HEK293 (cell line): ENCODE measurements around the gene POLR2L.

Experiments used
- CTCF ChIA-PET: fragments of 350-600 bp; formaldehyde crosslinking; extraction: SDS; loops from one replicate; lab custom pipeline; 2021; ENCODE audit warnings: antibody characterized with exemption; lab: Yijun Ruan, JAX
- POLR2A ChIA-PET: fragments of 300-600 bp; formaldehyde crosslinking; extraction: SDS; loops from one replicate; lab custom pipeline; 2020; ENCODE audit warnings: antibody characterized with exemption, inconsistent platforms; lab: Yijun Ruan, JAX
- H3K27ac ChIP-seq: fragments of 200-500 bp; sonication (Bioruptor generic); 2 replicates; pipeline ENCODE4 v1.5.1; 2014; ENCODE audit warnings: low read depth, low read length, control low read depth, inconsistent platforms; ENCODE audit errors: extremely low read depth
- H3K36me3 ChIP-seq, 2 experiments: fragments of 200-500 bp in 1 of 2; sonication (Bioruptor generic) in 1 of 2; 1 replicate in 1 of 2; 2 replicates in 1 of 2; pipeline ENCODE4 v1.5.1; 2014 to 2017; ENCODE audit warnings: inconsistent platforms in 2 of 2, low read length in 2 of 2; ENCODE audit not compliant: control insufficient read depth in 2 of 2, insufficient read depth in 1 of 2
- H3K4me1 ChIP-seq: fragments of 200-500 bp; sonication (Bioruptor generic); 2 replicates; pipeline ENCODE4 v1.5.1; 2014; ENCODE audit warnings: mild to moderate bottlenecking, low read length, inconsistent platforms; ENCODE audit not compliant: control insufficient read depth, insufficient read depth
- H3K4me3 ChIP-seq: 2 replicates; pipeline ENCODE4 v1.5.1; 2011; ENCODE audit warnings: low read depth, mild to moderate bottlenecking, control low read depth, low read length, moderate library complexity
- H3K9me3 ChIP-seq: fragments of 200-500 bp; sonication (Bioruptor generic); 2 replicates; pipeline ENCODE4 v1.5.1; 2014; ENCODE audit warnings: low read depth, low read length, inconsistent platforms; ENCODE audit not compliant: control insufficient read depth, insufficient read depth
- BCL11B ChIP-seq: fragments of 450-650 bp; formaldehyde crosslinking; IDR thresholded peaks from 2 replicates; pipeline ENCODE4 v1.5.1; 2016; ENCODE audit warnings: low read depth, missing biosample characterization, missing genetic modification characterization
- GLIS1 ChIP-seq: fragments of 450-650 bp; formaldehyde crosslinking; IDR thresholded peaks from 2 replicates; pipeline ENCODE4 v1.5.1; 2016; ENCODE audit warnings: missing biosample characterization, missing genetic modification characterization
- GLIS2 ChIP-seq: fragments of 450-650 bp; formaldehyde crosslinking; IDR thresholded peaks from 2 replicates; pipeline ENCODE4 v1.5.1; 2016; ENCODE audit warnings: missing biosample characterization, missing genetic modification characterization
- HIC1 ChIP-seq: fragments of 450-650 bp; formaldehyde crosslinking; IDR thresholded peaks from 2 replicates; pipeline ENCODE4 v1.5.1; 2016; ENCODE audit warnings: missing biosample characterization, missing genetic modification characterization
- KLF1 ChIP-seq: fragments of 450-650 bp; formaldehyde crosslinking; IDR thresholded peaks from 2 replicates; pipeline ENCODE4 v1.5.1; 2016; ENCODE audit warnings: missing biosample characterization, missing genetic modification characterization
- KLF10 ChIP-seq: fragments of 450-650 bp; IDR thresholded peaks from 2 replicates; pipeline ENCODE4 v1.5.1; 2018; ENCODE audit warnings: missing biosample characterization, mild to moderate bottlenecking, missing genetic modification characterization
- PATZ1 ChIP-seq: fragments of 450-650 bp; formaldehyde crosslinking; IDR thresholded peaks from 2 replicates; pipeline ENCODE4 v1.5.1; 2016; ENCODE audit warnings: missing biosample characterization, missing genetic modification characterization
- PRDM10 ChIP-seq: fragments of 450-650 bp; formaldehyde crosslinking; IDR thresholded peaks from 2 replicates; pipeline ENCODE4 v1.5.1; 2016; ENCODE audit warnings: missing biosample characterization, missing genetic modification characterization
- SP3 ChIP-seq: fragments of 450-650 bp; formaldehyde crosslinking; IDR thresholded peaks from 2 replicates; pipeline ENCODE4 v1.5.1; 2016; ENCODE audit warnings: missing biosample characterization, missing genetic modification characterization
- ZBTB20 ChIP-seq: fragments of 450-650 bp; formaldehyde crosslinking; IDR thresholded peaks from 2 replicates; pipeline ENCODE4 v1.5.1; 2016; ENCODE audit warnings: missing biosample characterization, missing genetic modification characterization
- ZBTB48 ChIP-seq: fragments of 450-650 bp; formaldehyde crosslinking; IDR thresholded peaks from 2 replicates; pipeline ENCODE4 v1.5.1; 2016; ENCODE audit warnings: missing biosample characterization, missing genetic modification characterization
- ZFHX2 ChIP-seq: fragments of 450-650 bp; formaldehyde crosslinking; conservative IDR thresholded peaks from 2 replicates; pipeline ENCODE4 v1.5.1; 2016; ENCODE audit warnings: missing biosample characterization, missing genetic modification characterization
- ZIC2 ChIP-seq: fragments of 450-650 bp; formaldehyde crosslinking; IDR thresholded peaks from 2 replicates; pipeline ENCODE4 v1.5.1; 2016; ENCODE audit warnings: missing biosample characterization, missing genetic modification characterization
- ZNF140 ChIP-seq: fragments of 450-650 bp; formaldehyde crosslinking; IDR thresholded peaks from 2 replicates; pipeline ENCODE4 v1.5.1; 2016; ENCODE audit warnings: missing biosample characterization, missing genetic modification characterization
- ZNF214 ChIP-seq: fragments of 450-650 bp; formaldehyde crosslinking; IDR thresholded peaks from 2 replicates; pipeline ENCODE4 v1.5.1; 2017; ENCODE audit warnings: missing biosample characterization, mild to moderate bottlenecking, missing genetic modification characterization, borderline replicate concordance
- ZNF221 ChIP-seq: fragments of 450-650 bp; formaldehyde crosslinking; IDR thresholded peaks from 2 replicates; pipeline ENCODE4 v1.5.1; 2017; ENCODE audit warnings: missing biosample characterization, missing genetic modification characterization, borderline replicate concordance
- ZNF24 ChIP-seq: fragments of 450-650 bp; formaldehyde crosslinking; IDR thresholded peaks from 2 replicates; pipeline ENCODE4 v1.5.1; 2016; ENCODE audit warnings: missing biosample characterization, missing genetic modification characterization
- ZNF248 ChIP-seq: fragments of 450-650 bp; formaldehyde crosslinking; IDR thresholded peaks from 2 replicates; pipeline ENCODE4 v1.5.1; 2017; ENCODE audit warnings: missing biosample characterization, missing genetic modification characterization
- ZNF335 ChIP-seq: fragments of 450-650 bp; formaldehyde crosslinking; conservative IDR thresholded peaks from 2 replicates; pipeline ENCODE4 v1.5.1; 2016; ENCODE audit warnings: missing biosample characterization, missing genetic modification characterization
- ZNF341 ChIP-seq: fragments of 450-650 bp; formaldehyde crosslinking; IDR thresholded peaks from 2 replicates; pipeline ENCODE4; 2016; ENCODE audit warnings: low read depth, missing biosample characterization, missing genetic modification characterization
- ZNF423 ChIP-seq: fragments of 450-650 bp; formaldehyde crosslinking; IDR thresholded peaks from 2 replicates; pipeline ENCODE4 v1.5.1; 2016; ENCODE audit warnings: missing biosample characterization, missing genetic modification characterization
- ZNF510 ChIP-seq: fragments of 450-650 bp; formaldehyde crosslinking; IDR thresholded peaks from 2 replicates; pipeline ENCODE4 v1.5.1; 2018; ENCODE audit warnings: mild to moderate bottlenecking, missing genetic modification characterization, missing biosample characterization; ENCODE audit not compliant: insufficient replicate concordance
- ZNF548 ChIP-seq: fragments of 450-650 bp; formaldehyde crosslinking; IDR thresholded peaks from 2 replicates; pipeline ENCODE4 v1.5.1; 2016; ENCODE audit warnings: missing biosample characterization, missing genetic modification characterization
- ZNF600 ChIP-seq: fragments of 450-650 bp; formaldehyde crosslinking; IDR thresholded peaks from 2 replicates; pipeline ENCODE4 v1.5.1; 2016; ENCODE audit warnings: missing biosample characterization, missing genetic modification characterization

POLR2L gene

DNA sequence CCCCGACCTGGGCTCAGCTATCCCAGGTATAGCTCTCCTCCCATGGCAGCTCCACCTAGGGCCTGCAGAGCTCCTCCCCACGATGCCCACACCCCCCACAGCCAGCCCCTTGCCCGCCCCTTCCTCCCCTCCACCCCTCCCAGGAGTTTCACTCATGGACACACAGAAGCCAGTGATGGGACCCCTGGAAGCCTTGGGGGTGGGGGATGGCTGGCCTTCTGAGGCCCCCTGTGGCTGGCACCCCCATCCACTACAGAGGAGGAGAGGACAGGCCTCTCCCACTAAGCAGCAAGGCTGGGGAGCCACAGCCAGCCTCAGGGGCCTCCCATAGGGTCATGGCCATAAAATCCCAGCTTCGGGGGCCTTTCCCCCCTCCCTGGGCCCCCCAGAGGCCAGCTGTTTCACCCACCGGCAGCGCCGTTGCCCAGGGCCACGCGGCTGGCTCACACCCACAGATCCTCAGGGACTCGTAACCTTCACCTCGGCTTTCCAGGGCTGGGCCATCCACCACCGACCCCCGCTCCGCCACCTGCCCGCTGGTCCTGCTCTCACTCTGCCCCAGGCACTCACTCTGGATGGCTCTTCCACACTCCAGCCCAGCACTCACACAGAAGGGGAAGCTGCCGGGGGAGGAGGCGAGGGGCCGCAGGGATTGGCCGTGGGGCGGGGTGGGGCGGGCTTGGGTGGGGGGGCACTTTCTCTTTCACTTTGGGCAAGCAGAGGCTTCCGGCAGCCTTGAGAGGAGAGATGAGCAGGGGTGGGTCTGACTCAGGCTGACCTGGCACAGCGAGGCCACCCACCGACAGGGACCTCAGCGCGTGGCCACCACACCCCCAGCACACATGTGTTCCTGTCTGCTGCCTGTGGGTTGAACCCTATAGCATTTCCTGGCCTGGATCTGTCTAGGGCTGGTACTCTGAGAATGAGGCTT, 46.4 kb downstream of the POLR2L start (continued):
- TF ChIP-seq ZNF510 = no peak
- TF ChIP-seq ZBTB20 (tag by site-specific recombination) = peak; percentile 46; the same call in 1 of the 2 replicates
- TF ChIP-seq ZIC2 = peak; percentile 78
- peak; percentile 82 for TF ChIP-seq ZNF335 (tag by site-specific recombination)
- TF ChIP-seq KLF10 = peak; percentile 17; the same call in 1 of the 2 replicates
- no peak for TF ChIP-seq ZNF221 (tag by site-specific recombination)
- peak; percentile 84 for TF ChIP-seq ZNF600 (tag by site-specific recombination)
- TF ChIP-seq ZNF548 (tag by site-specific recombination) = no peak
- peak; percentile 98 for TF ChIP-seq GLIS1
- TF ChIP-seq PRDM10 (tag by site-specific recombination) = peak; percentile 77; the same call in 1 of the 2 replicates
- TF ChIP-seq SP3 (tag by site-specific recombination) = no peak
- 0 out of 2 replicates have a peak, but pooled peaks have one; percentile 32 for TF ChIP-seq ZNF423 (tag by site-specific recombination)
- peak; percentile 47 for TF ChIP-seq ZFHX2
- TF ChIP-seq ZNF140 (tag by site-specific recombination) = no peak
- TF ChIP-seq GLIS2 (tag by site-specific recombination) = peak; percentile 60
- TF ChIP-seq PATZ1 = peak; percentile 91; the same call in 1 of the 2 replicates
- no peak for TF ChIP-seq ZNF214 (tag by site-specific recombination)
- TF ChIP-seq ZNF341 = peak; percentile 93

- CTCF ChIA-PET = interaction anchor here (0.7 kb wide), 1 partner anchor 67 kb away, joined by 4 read pairs; no protein-coding TSS in a partner anchor
Observed at GRCh38 chr11:794766-795633, 47.3 kb downstream of the POLR2L start.

More at GRCh38 chr11:794766-795633, 47.3 kb downstream of the POLR2L start:
- H3K4me3 ChIP-seq = no peak overlapping the region; the same call in 1 of the 2 replicates
- POLR2A ChIA-PET = interaction anchor here (0.5 to 1.7 kb wide), 4 partner anchors 17 to 71 kb away, joined by 3 to 4 read pairs (median 3); partner anchors contain the start of gene PNPLA2
- peak; percentile 51 for TF ChIP-seq KLF1 (tag by site-specific recombination)
- 0 out of 2 replicates have a peak, but pooled peaks have one; percentile 19 for TF ChIP-seq SP3 (tag by site-specific recombination)
- TF ChIP-seq ZNF248 (tag by site-specific recombination) = no peak
- 0 out of 2 replicates have a peak, but pooled peaks have one; percentile 19 for TF ChIP-seq BCL11B
- peak; percentile 25; the same call in 1 of the 2 replicates for TF ChIP-seq ZBTB48
- no peak for TF ChIP-seq ZNF24 (tag by site-specific recombination)
- peak; percentile 32; the same call in 1 of the 2 replicates for TF ChIP-seq ZNF423 (tag by site-specific recombination)
- TF ChIP-seq HIC1 (tag by site-specific recombination) = peak; percentile 52; the same call in 1 of the 2 replicates
- TF ChIP-seq, all 188 proteins: peak for 6
- Histone ChIP-seq H3K36me3 (peaks cover 0 to 45% of the 10 kb centered on the region in 2 experiments; a peak in 1 of 3 replicates), H3K27ac (no peak overlapping the region), H3K4me1 (peaks cover 6% of the 10 kb centered on the region), H3K9me3 (no peaks in the 10 kb centered on the region)
